HepG2 (cell line): Measurements from ENCODE around the gene MRPL20. TPM values are rescaled to one million over a fixed set of nuclear protein-coding genes. Genes with fewer than 3 reads are reported as not detected.

Source experiments
- BRCA1 ChIP-seq: sonication (generic); formaldehyde crosslinking; IDR thresholded peaks from 2 replicates; pipeline ENCODE4 v1.4.0; 2020; ENCODE audit warnings: missing genetic modification reagents
- HNF4A ChIP-seq: sonication (generic); formaldehyde crosslinking; IDR thresholded peaks from 2 replicates; pipeline ENCODE4 v1.4.0; 2020; ENCODE audit warnings: missing genetic modification reagents
- HOXA3 ChIP-seq: sonication (generic); formaldehyde crosslinking; IDR thresholded peaks from 2 replicates; pipeline ENCODE4 v1.5.0; 2020; ENCODE audit warnings: missing genetic modification reagents
- KAT7 ChIP-seq: IDR thresholded peaks from 2 replicates; pipeline ENCODE4 v1.6.1; 2018; ENCODE audit warnings: borderline replicate concordance, missing compliant biosample characterization
- KLF6 ChIP-seq: IDR thresholded peaks from 2 replicates; pipeline ENCODE4 v1.8.0; 2016; ENCODE audit warnings: missing biosample characterization, missing genetic modification reagents
- MBNL3 ChIP-seq: fragments of 250-450 bp; sonication (Bioruptor Pico); conservative IDR thresholded peaks from 2 replicates; pipeline ENCODE4 v1.8.0; 2022; ENCODE audit warnings: mild to moderate bottlenecking, inconsistent platforms
- NAIF1 ChIP-seq: sonication (generic); formaldehyde crosslinking; IDR thresholded peaks from 2 replicates; pipeline ENCODE4 v1.5.0; 2020; ENCODE audit warnings: mild to moderate bottlenecking, missing genetic modification reagents, borderline replicate concordance
- NBN ChIP-seq: fragments of 450-650 bp; conservative IDR thresholded peaks from 2 replicates; pipeline ENCODE4 v1.6.1; 2017
- NKX3-1 ChIP-seq: sonication (generic); formaldehyde crosslinking; IDR thresholded peaks from 2 replicates; pipeline ENCODE4 v1.5.0; 2020; ENCODE audit warnings: missing genetic modification reagents
- SAP130 ChIP-seq: IDR thresholded peaks from 2 replicates; pipeline ENCODE4 v1.6.1; 2016; ENCODE audit warnings: low read depth
- SMARCC2 ChIP-seq: fragments of 450-650 bp; IDR thresholded peaks from 2 replicates; pipeline ENCODE4 v1.6.1; 2017; ENCODE audit warnings: antibody characterized with exemption, mild to moderate bottlenecking
- TOE1 ChIP-seq: sonication (generic); formaldehyde crosslinking; IDR thresholded peaks from 2 replicates; pipeline ENCODE4 v1.4.0; 2020; ENCODE audit warnings: mild to moderate bottlenecking, missing genetic modification reagents
- ZBTB26 ChIP-seq: IDR thresholded peaks from 2 replicates; pipeline ENCODE4 v1.6.1; 2016; ENCODE audit warnings: missing compliant biosample characterization, missing genetic modification reagents, borderline replicate concordance
- ZFP36L2 ChIP-seq: sonication (generic); formaldehyde crosslinking; IDR thresholded peaks from 2 replicates; pipeline ENCODE4 v1.4.0; 2020; ENCODE audit warnings: missing genetic modification reagents
- ZFYVE20 ChIP-seq: sonication (generic); formaldehyde crosslinking; IDR thresholded peaks from 2 replicates; pipeline ENCODE4 v1.8.0; 2023; ENCODE audit warnings: low read depth, mild to moderate bottlenecking, moderate library complexity, missing genetic modification reagents, borderline replicate concordance
- ZNF333 ChIP-seq: sonication (generic); formaldehyde crosslinking; IDR thresholded peaks from 2 replicates; pipeline ENCODE4 v1.4.0; 2020; ENCODE audit warnings: mild to moderate bottlenecking, missing genetic modification reagents, borderline replicate concordance
- ZNF367 ChIP-seq: sonication (generic); formaldehyde crosslinking; IDR thresholded peaks from 2 replicates; pipeline ENCODE4 v1.4.0; 2020; ENCODE audit warnings: missing genetic modification reagents, borderline replicate concordance
- ZNF468 ChIP-seq: sonication (generic); formaldehyde crosslinking; IDR thresholded peaks from 2 replicates; pipeline ENCODE4 v1.8.0; 2022; ENCODE audit warnings: mild to moderate bottlenecking, moderate library complexity, missing genetic modification reagents
- ZNF550 ChIP-seq: sonication (generic); formaldehyde crosslinking; IDR thresholded peaks from 2 replicates; pipeline ENCODE4 v1.4.0; 2020; ENCODE audit warnings: mild to moderate bottlenecking, missing genetic modification reagents, borderline replicate concordance
- ZNF580 ChIP-seq: IDR thresholded peaks from 2 replicates; pipeline ENCODE4 v1.6.1; 2016; ENCODE audit warnings: low read depth, borderline replicate concordance
- ZNF83 ChIP-seq: sonication (generic); formaldehyde crosslinking; IDR thresholded peaks from 2 replicates; pipeline ENCODE4 v1.4.0; 2020; ENCODE audit warnings: missing genetic modification reagents, mild to moderate bottlenecking, borderline replicate concordance
- ZSCAN21 ChIP-seq: sonication (generic); formaldehyde crosslinking; IDR thresholded peaks from 2 replicates; pipeline ENCODE4 v1.8.0; 2022; ENCODE audit warnings: mild to moderate bottlenecking, missing genetic modification reagents, moderate library complexity, borderline replicate concordance
- polyA plus RNA-seq, 8 experiments: library from polyadenylated mRNA; depleted of rRNA in 3 of 8; stranded (reverse) in 7 of 8; unstranded in 1 of 8; fragments of >200 nt; fragmentation: Illumina TruSeq in 4 of 8; extraction: Trizol in 4 of 8; gene quantifications; 2 replicates each; pipeline versions ENCODE4 v1.2.1 to v1.2.3, GENCODE V29; 2011 to 2016; ENCODE audit warnings: low read depth in 4 of 8, missing spikeins in 1 of 8, mixed read lengths in 1 of 8; ENCODE audit not compliant: insufficient read depth in 1 of 8
- total RNA-seq, 5 experiments: library from RNA; depleted of rRNA; stranded (reverse); fragments of >200 nt; fragmentation: Illumina TruSeq; extraction: Trizol; gene quantifications; 2 replicates each; pipeline ENCODE4 v1.2.3, GENCODE V29; 2016; ENCODE audit warnings: low read depth in 1 of 5
- TF ChIP-seq, protein P1 (sequence below): sonication (generic); formaldehyde crosslinking; IDR thresholded peaks from 2 replicates; pipeline ENCODE4 v1.4.0; 2020; ENCODE audit warnings: low read depth, missing genetic modification reagents
- TF ChIP-seq, protein P2 (sequence below), 2 experiments: sonication (generic) in 1 of 2; formaldehyde crosslinking in 1 of 2; IDR thresholded peaks; 2 replicates each; pipeline versions ENCODE4 v1.4.0 to v1.6.1; 2018 to 2020; ENCODE audit warnings: missing genetic modification reagents in 2 of 2, borderline replicate concordance in 1 of 2, low read depth in 1 of 2, mild to moderate bottlenecking in 1 of 2, missing biosample characterization in 1 of 2

MRPL20 gene
- total and polyA plus RNA-seq, 2 of the 13 experiments (the other 11 are each of a cell fraction or from before 2014, with no cell fraction given): 59.2 to 127 TPM

DNA sequence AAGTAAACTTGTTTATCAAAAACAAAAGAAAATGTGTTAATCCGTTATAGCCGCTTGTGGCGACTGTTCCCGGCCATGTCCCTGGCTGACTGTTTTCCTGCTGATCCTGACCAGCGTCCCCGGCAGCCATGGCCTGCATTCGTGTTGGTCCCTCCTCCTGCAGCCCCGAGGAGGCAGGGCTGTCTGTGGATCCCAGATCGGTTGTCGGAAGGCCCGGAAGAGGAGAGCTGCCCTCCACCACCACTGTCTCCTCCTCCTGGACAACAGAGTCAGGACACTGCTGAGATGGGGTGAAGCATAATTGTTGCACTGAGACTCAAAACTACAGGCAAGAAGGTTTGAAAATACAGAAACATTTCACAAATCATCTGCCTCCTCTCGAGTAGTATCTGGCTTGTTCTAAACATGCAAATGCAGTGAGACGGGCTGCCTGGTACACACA lies 45.1 kb downstream of the MRPL20 start (continued):
- TF ChIP-seq, protein P1, sequence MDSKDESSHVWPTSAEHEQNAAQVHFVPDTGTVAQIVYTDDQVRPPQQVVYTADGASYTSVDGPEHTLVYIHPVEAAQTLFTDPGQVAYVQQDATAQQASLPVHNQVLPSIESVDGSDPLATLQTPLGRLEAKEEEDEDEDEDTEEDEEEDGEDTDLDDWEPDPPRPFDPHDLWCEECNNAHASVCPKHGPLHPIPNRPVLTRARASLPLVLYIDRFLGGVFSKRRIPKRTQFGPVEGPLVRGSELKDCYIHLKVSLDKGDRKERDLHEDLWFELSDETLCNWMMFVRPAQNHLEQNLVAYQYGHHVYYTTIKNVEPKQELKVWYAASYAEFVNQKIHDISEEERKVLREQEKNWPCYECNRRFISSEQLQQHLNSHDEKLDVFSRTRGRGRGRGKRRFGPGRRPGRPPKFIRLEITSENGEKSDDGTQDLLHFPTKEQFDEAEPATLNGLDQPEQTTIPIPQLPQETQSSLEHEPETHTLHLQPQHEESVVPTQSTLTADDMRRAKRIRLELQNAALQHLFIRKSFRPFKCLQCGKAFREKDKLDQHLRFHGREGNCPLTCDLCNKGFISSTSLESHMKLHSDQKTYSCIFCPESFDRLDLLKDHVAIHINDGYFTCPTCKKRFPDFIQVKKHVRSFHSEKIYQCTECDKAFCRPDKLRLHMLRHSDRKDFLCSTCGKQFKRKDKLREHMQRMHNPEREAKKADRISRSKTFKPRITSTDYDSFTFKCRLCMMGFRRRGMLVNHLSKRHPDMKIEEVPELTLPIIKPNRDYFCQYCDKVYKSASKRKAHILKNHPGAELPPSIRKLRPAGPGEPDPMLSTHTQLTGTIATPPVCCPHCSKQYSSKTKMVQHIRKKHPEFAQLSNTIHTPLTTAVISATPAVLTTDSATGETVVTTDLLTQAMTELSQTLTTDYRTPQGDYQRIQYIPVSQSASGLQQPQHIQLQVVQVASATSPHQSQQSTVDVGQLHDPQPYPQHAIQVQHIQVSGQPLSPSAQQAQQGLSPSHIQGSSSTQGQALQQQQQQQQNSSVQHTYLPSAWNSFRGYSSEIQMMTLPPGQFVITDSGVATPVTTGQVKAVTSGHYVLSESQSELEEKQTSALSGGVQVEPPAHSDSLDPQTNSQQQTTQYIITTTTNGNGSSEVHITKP: no peak
- no peak for TF ChIP-seq NBN
- TF ChIP-seq ZNF468: no peak
- TF ChIP-seq ZNF580 (CRISPR knock-in tag): no peak
- TF ChIP-seq, protein P2, sequence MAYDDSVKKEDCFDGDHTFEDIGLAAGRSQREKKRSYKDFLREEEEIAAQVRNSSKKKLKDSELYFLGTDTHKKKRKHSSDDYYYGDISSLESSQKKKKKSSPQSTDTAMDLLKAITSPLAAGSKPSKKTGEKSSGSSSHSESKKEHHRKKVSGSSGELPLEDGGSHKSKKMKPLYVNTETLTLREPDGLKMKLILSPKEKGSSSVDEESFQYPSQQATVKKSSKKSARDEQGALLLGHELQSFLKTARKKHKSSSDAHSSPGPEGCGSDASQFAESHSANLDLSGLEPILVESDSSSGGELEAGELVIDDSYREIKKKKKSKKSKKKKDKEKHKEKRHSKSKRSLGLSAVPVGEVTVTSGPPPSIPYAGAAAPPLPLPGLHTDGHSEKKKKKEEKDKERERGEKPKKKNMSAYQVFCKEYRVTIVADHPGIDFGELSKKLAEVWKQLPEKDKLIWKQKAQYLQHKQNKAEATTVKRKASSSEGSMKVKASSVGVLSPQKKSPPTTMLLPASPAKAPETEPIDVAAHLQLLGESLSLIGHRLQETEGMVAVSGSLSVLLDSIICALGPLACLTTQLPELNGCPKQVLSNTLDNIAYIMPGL (CRISPR knock-in tag; IDR thresholded peaks at IDR 0.05; ENCODE audit: borderline replicate concordance in 1 of 2, low read depth in 1 of 2): peak; percentile 62 to 63; a peak in 3 of 4 replicates
- no peak for TF ChIP-seq NKX3-1
- no peak for TF ChIP-seq ZFP36L2 (CRISPR knock-in tag)
- no peak for TF ChIP-seq NAIF1 (CRISPR knock-in tag)
- TF ChIP-seq SMARCC2: no peak
- TF ChIP-seq ZBTB26: no peak
- TF ChIP-seq ZNF550: no peak
- no peak for TF ChIP-seq ZFYVE20 (CRISPR knock-in tag)
- TF ChIP-seq MBNL3: no peak
- TF ChIP-seq ZNF83 (CRISPR knock-in tag): no peak
- no peak for TF ChIP-seq HNF4A (CRISPR knock-in tag)
- TF ChIP-seq BRCA1: no peak
- TF ChIP-seq KLF6 (CRISPR knock-in tag): no peak
- TF ChIP-seq HOXA3 (CRISPR knock-in tag): no peak
- TF ChIP-seq KAT7 (CRISPR knock-in tag): no peak
- peak; percentile 73 for TF ChIP-seq SAP130
- TF ChIP-seq ZNF367: no peak
- no peak for TF ChIP-seq TOE1
- TF ChIP-seq ZNF333 (CRISPR knock-in tag): no peak
- TF ChIP-seq ZSCAN21 (CRISPR knock-in tag): no peak
